Vagina (tissue), 2 donors: ENCODE measurements around the gene FAAH2. TPM values are rescaled to one million over a fixed set of nuclear protein-coding genes. Genes with fewer than 3 reads are reported as not detected.

Experiments used
- DNase-seq, 2 donors: peaks; one replicate each; pipeline ENCODE4 v3.0.0-alpha.2; 2017; ENCODE audit errors: extremely low spot score in 2 of 2
- H3K27ac ChIP-seq: fragments of 200-600 bp; sonication (generic); one replicate; pipeline ENCODE4 v1.5.1; 2019
- H3K27me3 ChIP-seq: fragments of 200-600 bp; sonication (generic); one replicate; pipeline ENCODE4 v1.5.1; 2019
- H3K36me3 ChIP-seq, 2 donors: fragments of 200-600 bp; sonication (generic); one replicate each; pipeline ENCODE4 v1.5.1; 2017 to 2019
- H3K4me1 ChIP-seq: fragments of 200-600 bp; sonication (generic); one replicate; pipeline ENCODE4 v1.5.1; 2019
- H3K4me3 ChIP-seq, 2 donors: fragments of 200-600 bp; sonication (generic); 1 replicate in 1 of 2; 2 replicates in 1 of 2; pipeline ENCODE4 v1.5.1; 2016 to 2019
- H3K9me3 ChIP-seq: fragments of 200-600 bp; sonication (generic); one replicate; pipeline ENCODE4 v1.5.1; 2019
- CTCF ChIP-seq, 3 experiments: fragments of 450-650 bp in 2 of 3; fragments of 200-600 bp in 1 of 3; sonication (generic) in 1 of 3; IDR thresholded peaks; one replicate each; pipeline ENCODE4 v1.5.1; 2017 to 2019; ENCODE audit warnings: antibody characterized with exemption in 3 of 3, mild to moderate bottlenecking in 2 of 3, moderate library complexity in 2 of 3
- POLR2A ChIP-seq, 2 donors: fragments of 450-650 bp; IDR thresholded peaks; one replicate each; pipeline ENCODE4 v1.6.1; 2017; ENCODE audit warnings: antibody characterized with exemption in 2 of 2, mild to moderate bottlenecking in 2 of 2, moderate library complexity in 2 of 2
- POLR2AphosphoS5 ChIP-seq, 2 donors: sonication (generic); formaldehyde crosslinking; IDR thresholded peaks; one replicate each; pipeline ENCODE4 v1.9.0; 2017; ENCODE audit warnings: antibody characterized with exemption in 2 of 2, mild to moderate bottlenecking in 2 of 2, low read depth in 1 of 2; ENCODE audit not compliant: insufficient read depth in 1 of 2
- intact Hi-C: fragments of 100-400 bp; cut with DNase I; formaldehyde crosslinking; loops from one replicate; pipeline ENCODE4 v1.15.1; 2023
- total RNA-seq: library from RNA; depleted of rRNA; stranded (reverse); fragments of >200 nt; gene quantifications from one replicate; pipeline ENCODE4 v1.2.3, GENCODE V29; 2016

The FAAH2 gene
- total RNA-seq, 1 donor from 2014 or later = 10.6 TPM

DNA sequence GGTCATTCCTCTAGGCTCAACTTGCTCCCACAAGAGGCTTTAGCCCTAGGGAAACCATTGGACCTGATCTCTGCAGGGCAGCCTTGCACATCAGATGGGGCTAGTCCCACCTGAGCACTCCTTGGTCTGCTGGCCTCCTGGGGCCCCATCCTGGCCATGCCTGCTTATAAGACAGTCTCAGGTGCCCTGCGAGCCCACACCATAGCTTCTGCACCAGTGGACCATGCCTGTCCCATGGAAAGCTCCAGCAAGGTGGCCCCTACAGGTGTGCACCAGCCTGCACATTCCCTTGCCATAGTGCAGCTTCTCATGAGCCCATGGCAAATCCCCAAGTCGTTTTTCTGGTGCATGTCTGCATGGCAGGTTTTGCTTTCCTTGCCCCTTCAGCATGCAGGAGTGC, 19.6 kb upstream of the FAAH2 start:
- intact Hi-C loops = no loop called here
- Histone ChIP-seq H3K27ac (no peak overlapping the region), H3K9me3 (peaks cover 4% of the 10 kb centered on the region), H3K27me3 (no peaks in the 10 kb centered on the region), H3K36me3 (no peaks in the 10 kb centered on the region), H3K4me3 (no peak overlapping the region), H3K4me1 (no peaks in the 10 kb centered on the region)
- TF ChIP-seq CTCF (IDR thresholded peaks at IDR 0.05) (no peak), POLR2AphosphoS5 (IDR thresholded peaks at IDR 0.05; ENCODE audit: insufficient read depth in 1 of 2, low read depth in 1 of 2) (no peak), POLR2A (IDR thresholded peaks at IDR 0.05) (no peak)
- DNase-seq = peak in 1 of 2 donors; percentile 90

- H3K9me3 ChIP-seq = peaks cover 4% of the 10 kb centered on the region
Observed at GRCh38 chrX:57267308-57267707, 19.2 kb upstream of the FAAH2 start.

GRCh38 chrX:57270980-57271379, 15.5 kb upstream of the FAAH2 start:
- intact Hi-C loops = no loop called here
- Histone ChIP-seq H3K36me3 (no peaks in the 10 kb centered on the region), H3K27ac (no peak overlapping the region), H3K27me3 (no peaks in the 10 kb centered on the region), H3K9me3 (no peaks in the 10 kb centered on the region), H3K4me1 (no peaks in the 10 kb centered on the region), H3K4me3 (no peak overlapping the region)
- TF ChIP-seq POLR2AphosphoS5 (IDR thresholded peaks at IDR 0.05; ENCODE audit: insufficient read depth in 1 of 2, low read depth in 1 of 2) (no peak), CTCF (IDR thresholded peaks at IDR 0.05) (no peak), POLR2A (IDR thresholded peaks at IDR 0.05) (no peak)
- no peak for DNase-seq

More at GRCh38 chrX:57267308-57267707, 19.2 kb upstream of the FAAH2 start:
- no peak for TF ChIP-seq POLR2AphosphoS5 (IDR thresholded peaks at IDR 0.05; ENCODE audit: insufficient read depth in 1 of 2, low read depth in 1 of 2)
- no peak for TF ChIP-seq POLR2A (IDR thresholded peaks at IDR 0.05)
- Histone ChIP-seq H3K4me3 (no peak overlapping the region), H3K27me3 (no peaks in the 10 kb centered on the region), H3K4me1 (no peaks in the 10 kb centered on the region), H3K27ac (no peak overlapping the region), H3K36me3 (no peaks in the 10 kb centered on the region)
- intact Hi-C loops = no loop called here
- no peak for DNase-seq

DNA sequence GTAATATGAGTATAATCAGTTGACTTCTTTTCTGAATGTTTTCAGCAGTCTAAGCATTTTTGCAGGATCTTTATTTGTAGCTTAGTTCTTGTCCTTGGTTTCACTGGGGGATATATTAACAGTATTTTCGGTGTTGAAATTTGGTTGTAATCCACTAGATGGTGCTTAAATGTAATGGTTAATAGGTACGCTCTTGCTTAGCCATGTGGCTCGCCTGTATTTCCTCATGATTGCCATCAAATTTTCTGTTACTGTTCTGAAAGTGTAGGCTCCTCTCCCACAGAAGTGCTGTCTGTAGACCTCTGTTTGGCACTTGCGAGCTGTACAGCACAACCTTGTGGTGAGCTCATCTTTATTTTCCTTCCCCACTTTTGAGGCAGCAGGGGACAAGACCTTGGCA, 3.9 kb upstream of the FAAH2 start:
- TF ChIP-seq CTCF (IDR thresholded peaks at IDR 0.05) = no peak
- no peak for TF ChIP-seq POLR2AphosphoS5 (IDR thresholded peaks at IDR 0.05; ENCODE audit: insufficient read depth in 1 of 2, low read depth in 1 of 2)
- TF ChIP-seq POLR2A (IDR thresholded peaks at IDR 0.05) = no peak
- no peaks in the 10 kb centered on the region for H3K27me3 ChIP-seq
- H3K4me1 ChIP-seq = no peaks in the 10 kb centered on the region
- H3K27ac ChIP-seq = no peak overlapping the region
- H3K36me3 ChIP-seq = no peaks in the 10 kb centered on the region
- intact Hi-C loops = no loop called here
- DNase-seq = no peak
- H3K4me3 ChIP-seq = no peak overlapping the region
- H3K9me3 ChIP-seq = no peaks in the 10 kb centered on the region

GRCh38 chrX:57285001-57285400, 1.5 kb upstream of the FAAH2 start:
- intact Hi-C loops = no loop called here
- Histone ChIP-seq H3K9me3 (no peaks in the 10 kb centered on the region), H3K27me3 (no peaks in the 10 kb centered on the region), H3K4me3 (no peak overlapping the region), H3K36me3 (no peaks in the 10 kb centered on the region), H3K27ac (no peak overlapping the region), H3K4me1 (no peaks in the 10 kb centered on the region)
- no peak for DNase-seq
- no peak for TF ChIP-seq POLR2AphosphoS5 (IDR thresholded peaks at IDR 0.05; ENCODE audit: insufficient read depth in 1 of 2, low read depth in 1 of 2)
- no peak for TF ChIP-seq CTCF (IDR thresholded peaks at IDR 0.05)
- TF ChIP-seq POLR2A (IDR thresholded peaks at IDR 0.05) = no peak
